ENCODE results near the gene SOCS1.

GRCh38 chr16:11245988-11246387 lies 10.0 kb downstream of the SOCS1 start:
- TF ChIP-seq, protein P1, sequence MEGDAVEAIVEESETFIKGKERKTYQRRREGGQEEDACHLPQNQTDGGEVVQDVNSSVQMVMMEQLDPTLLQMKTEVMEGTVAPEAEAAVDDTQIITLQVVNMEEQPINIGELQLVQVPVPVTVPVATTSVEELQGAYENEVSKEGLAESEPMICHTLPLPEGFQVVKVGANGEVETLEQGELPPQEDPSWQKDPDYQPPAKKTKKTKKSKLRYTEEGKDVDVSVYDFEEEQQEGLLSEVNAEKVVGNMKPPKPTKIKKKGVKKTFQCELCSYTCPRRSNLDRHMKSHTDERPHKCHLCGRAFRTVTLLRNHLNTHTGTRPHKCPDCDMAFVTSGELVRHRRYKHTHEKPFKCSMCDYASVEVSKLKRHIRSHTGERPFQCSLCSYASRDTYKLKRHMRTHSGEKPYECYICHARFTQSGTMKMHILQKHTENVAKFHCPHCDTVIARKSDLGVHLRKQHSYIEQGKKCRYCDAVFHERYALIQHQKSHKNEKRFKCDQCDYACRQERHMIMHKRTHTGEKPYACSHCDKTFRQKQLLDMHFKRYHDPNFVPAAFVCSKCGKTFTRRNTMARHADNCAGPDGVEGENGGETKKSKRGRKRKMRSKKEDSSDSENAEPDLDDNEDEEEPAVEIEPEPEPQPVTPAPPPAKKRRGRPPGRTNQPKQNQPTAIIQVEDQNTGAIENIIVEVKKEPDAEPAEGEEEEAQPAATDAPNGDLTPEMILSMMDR (conservative IDR thresholded peaks at IDR 0.05; ENCODE audit: low read length), result no peak
- no peak for TF ChIP-seq EZH2phosphoT487 (IDR thresholded peaks at IDR 0.05; ENCODE audit: borderline replicate concordance, low read depth, low read length)

Measured in OCI-LY7 (cell line).